ENCODE measurements around the gene SRPX2. TPM values are rescaled to one million over a fixed set of nuclear protein-coding genes. Genes with fewer than 3 reads are reported as not detected.
A peak's percentile ranks its signal among the peaks of the same experiment; 100 is the strongest.

The SRPX2 gene
- polyA plus RNA-seq, 2 donors = 16.0 to 39.7 TPM

GRCh38 chrX:100648458-100649417 lies 4.7 kb downstream of the SRPX2 start:
- H3K4me1 ChIP-seq (ENCODE audit: control insufficient read depth in 2 of 2, insufficient read depth in 2 of 2, low read length in 1 of 2) = peaks cover 0 to 3% of the 10 kb centered on the region in 2 donors
- H3K4me3 ChIP-seq (ENCODE audit: low read depth in 1 of 2, low read length in 2 of 2) = no peak overlapping the region
- H3K27me3 ChIP-seq (ENCODE audit: control insufficient read depth in 1 of 2, insufficient read depth in 2 of 2, low read length in 2 of 2) = no peaks in the 10 kb centered on the region
- H3K27ac ChIP-seq (ENCODE audit: low read depth in 2 of 2, low read length in 1 of 2) = peak overlapping the region; percentile 54 to 56
- H3K36me3 ChIP-seq (ENCODE audit: control insufficient read depth in 2 of 2, insufficient read depth in 2 of 2, low read length in 1 of 2) = no peaks in the 10 kb centered on the region
- H3K9me3 ChIP-seq (ENCODE audit: control insufficient read depth in 2 of 2, insufficient read depth in 1 of 2, low read depth in 1 of 2, low read length in 1 of 2) = no peaks in the 10 kb centered on the region
- 63 to 73% methylated on average over 8 of the region's 8 CpGs for WGBS, 2 donors

GRCh38 chrX:100649550-100650356 lies 5.8 kb downstream of the SRPX2 start:
- Histone ChIP-seq H3K27me3 (ENCODE audit: control insufficient read depth in 1 of 2, insufficient read depth in 2 of 2, low read length in 2 of 2) (no peaks in the 10 kb centered on the region), H3K4me3 (ENCODE audit: low read depth in 1 of 2, low read length in 2 of 2) (no peak overlapping the region), H3K4me1 (ENCODE audit: control insufficient read depth in 2 of 2, insufficient read depth in 2 of 2, low read length in 1 of 2) (peaks cover 0 to 3% of the 10 kb centered on the region in 2 donors), H3K27ac (ENCODE audit: low read depth in 2 of 2, low read length in 1 of 2) (peak overlapping the region; percentile 73 to 74), H3K9me3 (ENCODE audit: control insufficient read depth in 2 of 2, insufficient read depth in 1 of 2, low read depth in 1 of 2, low read length in 1 of 2) (no peaks in the 10 kb centered on the region), H3K36me3 (ENCODE audit: control insufficient read depth in 2 of 2, insufficient read depth in 2 of 2, low read length in 1 of 2) (no peaks in the 10 kb centered on the region)
- WGBS, 2 donors = 43 to 49% methylated on average over 12 of the region's 12 CpGs

- Histone ChIP-seq H3K9me3 (ENCODE audit: control insufficient read depth in 2 of 2, insufficient read depth in 1 of 2, low read depth in 1 of 2, low read length in 1 of 2) (no peaks in the 10 kb centered on the region), H3K27me3 (ENCODE audit: control insufficient read depth in 1 of 2, insufficient read depth in 2 of 2, low read length in 2 of 2) (no peaks in the 10 kb centered on the region), H3K27ac (ENCODE audit: low read depth in 2 of 2, low read length in 1 of 2) (peak overlapping the region; percentile 45 to 73), H3K4me1 (ENCODE audit: control insufficient read depth in 2 of 2, insufficient read depth in 2 of 2, low read length in 1 of 2) (peaks cover 0 to 3% of the 10 kb centered on the region in 2 donors), H3K4me3 (ENCODE audit: low read depth in 1 of 2, low read length in 2 of 2) (no peak overlapping the region), H3K36me3 (ENCODE audit: control insufficient read depth in 2 of 2, insufficient read depth in 2 of 2, low read length in 1 of 2) (no peaks in the 10 kb centered on the region)
- WGBS, 2 donors = 84 to 93% methylated on average over 1 of the region's 1 CpG
These were observed 6.8 kb downstream of the SRPX2 start for GRCh38 chrX:100650841-100651240.

GRCh38 chrX:100652266-100652665 lies 8.3 kb downstream of the SRPX2 start:
- no peaks in the 10 kb centered on the region for H3K36me3 ChIP-seq (ENCODE audit: control insufficient read depth in 2 of 2, insufficient read depth in 2 of 2, low read length in 1 of 2)
- H3K27me3 ChIP-seq (ENCODE audit: control insufficient read depth in 1 of 2, insufficient read depth in 2 of 2, low read length in 2 of 2) = no peaks in the 10 kb centered on the region
- no peak overlapping the region for H3K4me3 ChIP-seq (ENCODE audit: low read depth in 1 of 2, low read length in 2 of 2)
- no peak overlapping the region for H3K27ac ChIP-seq (ENCODE audit: low read depth in 2 of 2, low read length in 1 of 2)
- peaks cover 0 to 3% of the 10 kb centered on the region in 2 donors for H3K4me1 ChIP-seq (ENCODE audit: control insufficient read depth in 2 of 2, insufficient read depth in 2 of 2, low read length in 1 of 2)
- no peaks in the 10 kb centered on the region for H3K9me3 ChIP-seq (ENCODE audit: control insufficient read depth in 2 of 2, insufficient read depth in 1 of 2, low read depth in 1 of 2, low read length in 1 of 2)
- WGBS, 2 donors = 70 to 74% methylated on average over 2 of the region's 2 CpGs

- Histone ChIP-seq H3K9me3 (ENCODE audit: control insufficient read depth in 2 of 2, insufficient read depth in 1 of 2, low read depth in 1 of 2, low read length in 1 of 2) (no peaks in the 10 kb centered on the region), H3K36me3 (ENCODE audit: control insufficient read depth in 2 of 2, insufficient read depth in 2 of 2, low read length in 1 of 2) (no peaks in the 10 kb centered on the region), H3K27ac (ENCODE audit: low read depth in 2 of 2, low read length in 1 of 2) (no peak overlapping the region), H3K27me3 (ENCODE audit: control insufficient read depth in 1 of 2, insufficient read depth in 2 of 2, low read length in 2 of 2) (no peaks in the 10 kb centered on the region), H3K4me3 (ENCODE audit: low read depth in 1 of 2, low read length in 2 of 2) (no peak overlapping the region), H3K4me1 (ENCODE audit: control insufficient read depth in 2 of 2, insufficient read depth in 2 of 2, low read length in 1 of 2) (peaks cover 0 to 3% of the 10 kb centered on the region in 2 donors)
- 28 to 38% methylated on average over 3 of the region's 3 CpGs for WGBS, 2 donors
These were observed 10.3 kb downstream of the SRPX2 start for GRCh38 chrX:100654261-100654660.

GRCh38 chrX:100658941-100659381 lies 15.0 kb downstream of the SRPX2 start:
- Histone ChIP-seq H3K27ac (ENCODE audit: low read depth in 2 of 2, low read length in 1 of 2) (no peak overlapping the region), H3K9me3 (ENCODE audit: control insufficient read depth in 2 of 2, insufficient read depth in 1 of 2, low read depth in 1 of 2, low read length in 1 of 2) (no peaks in the 10 kb centered on the region), H3K4me3 (ENCODE audit: low read depth in 1 of 2, low read length in 2 of 2) (no peak overlapping the region), H3K4me1 (ENCODE audit: control insufficient read depth in 2 of 2, insufficient read depth in 2 of 2, low read length in 1 of 2) (no peaks in the 10 kb centered on the region), H3K27me3 (ENCODE audit: control insufficient read depth in 1 of 2, insufficient read depth in 2 of 2, low read length in 2 of 2) (peaks cover 0 to 3% of the 10 kb centered on the region in 2 donors), H3K36me3 (ENCODE audit: control insufficient read depth in 2 of 2, insufficient read depth in 2 of 2, low read length in 1 of 2) (no peaks in the 10 kb centered on the region)
- WGBS, 2 donors = 21 to 33% methylated on average over 3 of the region's 3 CpGs

GRCh38 chrX:100659431-100660137 lies 15.6 kb downstream of the SRPX2 start:
- no peaks in the 10 kb centered on the region for H3K9me3 ChIP-seq (ENCODE audit: control insufficient read depth in 2 of 2, insufficient read depth in 1 of 2, low read depth in 1 of 2, low read length in 1 of 2)
- no peaks in the 10 kb centered on the region for H3K36me3 ChIP-seq (ENCODE audit: control insufficient read depth in 2 of 2, insufficient read depth in 2 of 2, low read length in 1 of 2)
- H3K27ac ChIP-seq (ENCODE audit: low read depth in 2 of 2, low read length in 1 of 2) = peak overlapping the region in 1 of 2 donors; percentile 69
- no peak overlapping the region for H3K4me3 ChIP-seq (ENCODE audit: low read depth in 1 of 2, low read length in 2 of 2)
- peaks cover 0 to 3% of the 10 kb centered on the region in 2 donors for H3K27me3 ChIP-seq (ENCODE audit: control insufficient read depth in 1 of 2, insufficient read depth in 2 of 2, low read length in 2 of 2)
- 63 to 67% methylated on average over 4 of the region's 4 CpGs for whole genome bisulfite sequencing, 2 donors
- H3K4me1 ChIP-seq (ENCODE audit: control insufficient read depth in 2 of 2, insufficient read depth in 2 of 2, low read length in 1 of 2) = no peaks in the 10 kb centered on the region

GRCh38 chrX:100662170-100662569 lies 18.2 kb downstream of the SRPX2 start:
- peak overlapping the region in 1 of 2 donors; percentile 62 for H3K27ac ChIP-seq (ENCODE audit: low read depth in 2 of 2, low read length in 1 of 2)
- H3K36me3 ChIP-seq (ENCODE audit: control insufficient read depth in 2 of 2, insufficient read depth in 2 of 2, low read length in 1 of 2) = no peaks in the 10 kb centered on the region
- WGBS, 2 donors = 87 to 96% methylated on average over 13 of the region's 13 CpGs
- no peaks in the 10 kb centered on the region for H3K9me3 ChIP-seq (ENCODE audit: control insufficient read depth in 2 of 2, insufficient read depth in 1 of 2, low read depth in 1 of 2, low read length in 1 of 2)
- peaks cover 0 to 3% of the 10 kb centered on the region in 2 donors for H3K27me3 ChIP-seq (ENCODE audit: control insufficient read depth in 1 of 2, insufficient read depth in 2 of 2, low read length in 2 of 2)
- no peak overlapping the region for H3K4me3 ChIP-seq (ENCODE audit: low read depth in 1 of 2, low read length in 2 of 2)
- no peaks in the 10 kb centered on the region for H3K4me1 ChIP-seq (ENCODE audit: control insufficient read depth in 2 of 2, insufficient read depth in 2 of 2, low read length in 1 of 2)

GRCh38 chrX:100662796-100663195 lies 18.8 kb downstream of the SRPX2 start:
- no peaks in the 10 kb centered on the region for H3K36me3 ChIP-seq (ENCODE audit: control insufficient read depth in 2 of 2, insufficient read depth in 2 of 2, low read length in 1 of 2)
- 70 to 87% methylated on average over 4 of the region's 4 CpGs for WGBS, 2 donors
- no peak overlapping the region for H3K4me3 ChIP-seq (ENCODE audit: low read depth in 1 of 2, low read length in 2 of 2)
- H3K27me3 ChIP-seq (ENCODE audit: control insufficient read depth in 1 of 2, insufficient read depth in 2 of 2, low read length in 2 of 2) = peaks cover 0 to 3% of the 10 kb centered on the region in 2 donors
- H3K9me3 ChIP-seq (ENCODE audit: control insufficient read depth in 2 of 2, insufficient read depth in 1 of 2, low read depth in 1 of 2, low read length in 1 of 2) = no peaks in the 10 kb centered on the region
- peak overlapping the region; percentile 12 to 28 for H3K27ac ChIP-seq (ENCODE audit: low read depth in 2 of 2, low read length in 1 of 2)
- no peaks in the 10 kb centered on the region for H3K4me1 ChIP-seq (ENCODE audit: control insufficient read depth in 2 of 2, insufficient read depth in 2 of 2, low read length in 1 of 2)
